ENCODE measurements around the gene NAPEPLD. TPM values are rescaled to one million over a fixed set of nuclear protein-coding genes. Genes with fewer than 3 reads are reported as not detected.

The NAPEPLD gene
- total and polyA plus RNA-seq, 2 experiments from 2014 or later = 9.4 to 10.7 TPM

DNA sequence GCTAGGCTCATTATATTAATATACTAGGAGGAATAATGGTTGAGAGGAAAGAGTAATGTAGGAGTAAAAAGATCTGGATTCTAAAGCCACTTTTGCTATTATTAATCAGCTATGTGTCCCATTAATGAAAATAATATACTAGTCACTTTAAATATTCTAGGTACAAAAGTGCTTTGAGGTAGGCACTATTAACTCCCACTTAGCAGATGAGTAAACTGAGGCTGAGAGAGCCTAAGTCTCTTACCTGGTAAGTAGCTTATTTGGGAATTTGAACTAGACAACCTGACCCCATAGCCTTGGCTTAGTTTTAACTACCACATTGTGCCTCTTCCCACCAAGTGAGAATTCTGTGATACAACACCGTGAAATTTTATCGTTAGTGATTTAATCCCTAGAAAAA lies 68.0 kb downstream of the NAPEPLD start (continued):
- TF ChIP-seq ZNF114 (CRISPR knock-in tag; IDR thresholded peaks at IDR 0.05) = no peak

DNA sequence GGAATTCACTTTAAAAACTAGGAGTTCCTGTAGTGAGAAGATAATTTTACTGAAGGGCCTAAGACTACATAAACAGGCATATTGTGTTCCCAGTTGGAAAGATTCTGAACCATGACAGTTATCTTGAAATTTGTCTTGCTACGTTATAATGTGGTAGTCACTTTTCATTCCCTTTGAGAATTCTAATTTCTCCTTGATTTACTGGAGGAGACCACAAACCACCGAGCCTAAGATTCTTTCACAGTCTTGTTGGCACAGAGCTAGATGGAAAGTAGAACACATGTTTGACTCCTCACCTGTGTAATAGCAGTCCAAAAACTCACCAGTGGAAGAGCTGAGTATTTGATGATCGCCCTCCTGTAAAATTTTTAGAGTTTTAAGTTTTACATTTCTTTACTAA lies 69.1 kb downstream of the NAPEPLD start:
- no peak overlapping the region for H3K4me3 Mint-ChIP-seq
- Histone ChIP-seq H3K27me3 (ENCODE audit: insufficient read depth) (no peaks in the 10 kb centered on the region), H3K4me1 (ENCODE audit: insufficient read depth) (peaks cover 20% of the 10 kb centered on the region), H3K4me2 (no peak overlapping the region), H2AFZ (no peak overlapping the region), H3K4me3 (no peak overlapping the region), H4K20me1 (replicated peaks; ENCODE audit: insufficient read depth) (no peaks in the 10 kb centered on the region), H3F3A (replicated peaks; ENCODE audit: low read depth) (0 out of 2 replicates have a peak, but pooled peaks cover 4% of the 10 kb centered on the region), H3K9me2 (ENCODE audit: insufficient read depth) (no peaks in the 10 kb centered on the region), H3K27ac (ENCODE audit: low read depth) (no peak overlapping the region), H3K79me2 (replicated peaks; ENCODE audit: insufficient read depth) (peaks cover 77% of the 10 kb centered on the region), H3K36me3 (ENCODE audit: insufficient read depth) (peaks cover 10% of the 10 kb centered on the region; the same call in 1 of the 2 replicates)
- H3K27me3 Mint-ChIP-seq (ENCODE audit: insufficient read depth, low read depth, poor library complexity) = peaks cover 4% of the 10 kb centered on the region
- DNase-seq (ENCODE audit: low spot score) = no peak
- H3K27ac Mint-ChIP-seq = no peak overlapping the region
- no peaks in the 10 kb centered on the region for H3K9me3 Mint-ChIP-seq
- peaks cover 22% of the 10 kb centered on the region for H3K4me1 Mint-ChIP-seq
- H3K36me3 Mint-ChIP-seq (ENCODE audit: low read depth) = peaks cover 15% of the 10 kb centered on the region; the same call in 2 of the 3 replicates
- TF ChIP-seq, protein P1, sequence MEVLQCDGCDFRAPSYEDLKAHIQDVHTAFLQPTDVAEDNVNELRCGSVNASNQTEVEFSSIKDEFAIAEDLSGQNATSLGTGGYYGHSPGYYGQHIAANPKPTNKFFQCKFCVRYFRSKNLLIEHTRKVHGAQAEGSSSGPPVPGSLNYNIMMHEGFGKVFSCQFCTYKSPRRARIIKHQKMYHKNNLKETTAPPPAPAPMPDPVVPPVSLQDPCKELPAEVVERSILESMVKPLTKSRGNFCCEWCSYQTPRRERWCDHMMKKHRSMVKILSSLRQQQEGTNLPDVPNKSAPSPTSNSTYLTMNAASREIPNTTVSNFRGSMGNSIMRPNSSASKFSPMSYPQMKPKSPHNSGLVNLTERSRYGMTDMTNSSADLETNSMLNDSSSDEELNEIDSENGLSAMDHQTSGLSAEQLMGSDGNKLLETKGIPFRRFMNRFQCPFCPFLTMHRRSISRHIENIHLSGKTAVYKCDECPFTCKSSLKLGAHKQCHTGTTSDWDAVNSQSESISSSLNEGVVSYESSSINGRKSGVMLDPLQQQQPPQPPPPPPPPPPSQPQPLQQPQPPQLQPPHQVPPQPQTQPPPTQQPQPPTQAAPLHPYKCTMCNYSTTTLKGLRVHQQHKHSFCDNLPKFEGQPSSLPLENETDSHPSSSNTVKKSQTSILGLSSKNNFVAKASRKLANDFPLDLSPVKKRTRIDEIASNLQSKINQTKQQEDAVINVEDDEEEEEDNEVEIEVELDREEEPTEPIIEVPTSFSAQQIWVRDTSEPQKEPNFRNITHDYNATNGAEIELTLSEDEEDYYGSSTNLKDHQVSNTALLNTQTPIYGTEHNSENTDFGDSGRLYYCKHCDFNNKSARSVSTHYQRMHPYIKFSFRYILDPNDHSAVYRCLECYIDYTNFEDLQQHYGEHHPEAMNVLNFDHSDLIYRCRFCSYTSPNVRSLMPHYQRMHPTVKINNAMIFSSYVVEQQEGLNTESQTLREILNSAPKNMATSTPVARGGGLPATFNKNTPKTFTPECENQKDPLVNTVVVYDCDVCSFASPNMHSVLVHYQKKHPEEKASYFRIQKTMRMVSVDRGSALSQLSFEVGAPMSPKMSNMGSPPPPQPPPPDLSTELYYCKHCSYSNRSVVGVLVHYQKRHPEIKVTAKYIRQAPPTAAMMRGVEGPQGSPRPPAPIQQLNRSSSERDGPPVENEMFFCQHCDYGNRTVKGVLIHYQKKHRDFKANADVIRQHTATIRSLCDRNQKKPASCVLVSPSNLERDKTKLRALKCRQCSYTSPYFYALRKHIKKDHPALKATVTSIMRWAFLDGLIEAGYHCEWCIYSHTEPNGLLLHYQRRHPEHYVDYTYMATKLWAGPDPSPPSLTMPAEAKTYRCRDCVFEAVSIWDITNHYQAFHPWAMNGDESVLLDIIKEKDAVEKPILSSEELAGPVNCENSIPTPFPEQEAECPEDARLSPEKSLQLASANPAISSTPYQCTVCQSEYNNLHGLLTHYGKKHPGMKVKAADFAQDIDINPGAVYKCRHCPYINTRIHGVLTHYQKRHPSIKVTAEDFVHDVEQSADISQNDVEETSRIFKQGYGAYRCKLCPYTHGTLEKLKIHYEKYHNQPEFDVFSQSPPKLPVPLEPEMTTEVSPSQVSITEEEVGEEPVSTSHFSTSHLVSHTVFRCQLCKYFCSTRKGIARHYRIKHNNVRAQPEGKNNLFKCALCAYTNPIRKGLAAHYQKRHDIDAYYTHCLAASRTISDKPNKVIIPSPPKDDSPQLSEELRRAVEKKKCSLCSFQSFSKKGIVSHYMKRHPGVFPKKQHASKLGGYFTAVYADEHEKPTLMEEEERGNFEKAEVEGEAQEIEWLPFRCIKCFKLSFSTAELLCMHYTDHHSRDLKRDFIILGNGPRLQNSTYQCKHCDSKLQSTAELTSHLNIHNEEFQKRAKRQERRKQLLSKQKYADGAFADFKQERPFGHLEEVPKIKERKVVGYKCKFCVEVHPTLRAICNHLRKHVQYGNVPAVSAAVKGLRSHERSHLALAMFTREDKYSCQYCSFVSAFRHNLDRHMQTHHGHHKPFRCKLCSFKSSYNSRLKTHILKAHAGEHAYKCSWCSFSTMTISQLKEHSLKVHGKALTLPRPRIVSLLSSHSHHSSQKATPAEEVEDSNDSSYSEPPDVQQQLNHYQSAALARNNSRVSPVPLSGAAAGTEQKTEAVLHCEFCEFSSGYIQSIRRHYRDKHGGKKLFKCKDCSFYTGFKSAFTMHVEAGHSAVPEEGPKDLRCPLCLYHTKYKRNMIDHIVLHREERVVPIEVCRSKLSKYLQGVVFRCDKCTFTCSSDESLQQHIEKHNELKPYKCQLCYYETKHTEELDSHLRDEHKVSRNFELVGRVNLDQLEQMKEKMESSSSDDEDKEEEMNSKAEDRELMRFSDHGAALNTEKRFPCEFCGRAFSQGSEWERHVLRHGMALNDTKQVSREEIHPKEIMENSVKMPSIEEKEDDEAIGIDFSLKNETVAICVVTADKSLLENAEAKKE (CRISPR knock-in tag; IDR thresholded peaks at IDR 0.05) = no peak
- no peak for TF ChIP-seq EZH2 (IDR thresholded peaks at IDR 0.05; ENCODE audit: low read depth, unreplicated experiment)
- no peak for TF ChIP-seq STAT1 (IDR thresholded peaks at IDR 0.05; ENCODE audit: unreplicated experiment)
- no peak for TF ChIP-seq ZNF331 (CRISPR knock-in tag; IDR thresholded peaks at IDR 0.05; ENCODE audit: low read depth)
- TF ChIP-seq ETS1 (IDR thresholded peaks at IDR 0.05) = no peak
- no peak for TF ChIP-seq CTCF (conservative IDR thresholded peaks at IDR 0.05; ENCODE audit: low read depth in 2 of 2)
- no peak for TF ChIP-seq REST (IDR thresholded peaks at IDR 0.05; ENCODE audit: unreplicated experiment)
- no peak for TF ChIP-seq ZNF114 (CRISPR knock-in tag; IDR thresholded peaks at IDR 0.05)
- TF ChIP-seq POLR2AphosphoS5 (IDR thresholded peaks at IDR 0.05; ENCODE audit: low read depth) = no peak
- TF ChIP-seq EZH2phosphoT487 (IDR thresholded peaks at IDR 0.05; ENCODE audit: unreplicated experiment) = no peak
- no peak for TF ChIP-seq NANOG (IDR thresholded peaks at IDR 0.05; ENCODE audit: borderline replicate concordance)
- no peak for TF ChIP-seq JUNB (IDR thresholded peaks at IDR 0.05; ENCODE audit: unreplicated experiment)
- TF ChIP-seq CREB1 (CRISPR knock-in tag; IDR thresholded peaks at IDR 0.05; ENCODE audit: low read depth) = no peak
- ATAC-seq = no peak

Data from GM23338 (cell line).